ENCODE results near the gene THAP4. TPM values are rescaled to one million over a fixed set of nuclear protein-coding genes. Genes with fewer than 3 reads are reported as not detected.

THAP4 gene
- total and polyA plus RNA-seq, 2 of the 13 experiments (the other 11 are each of a cell fraction or from before 2014, with no cell fraction given): 59.7 to 75.7 TPM

GRCh38 chr2:241595600-241596140 lies 41.3 kb downstream of the THAP4 start (continued):
- TF ChIP-seq CHD4 (IDR thresholded peaks at IDR 0.05; ENCODE audit: borderline replicate concordance, low read length) (no peak), TFE3 (CRISPR knock-in tag; IDR thresholded peaks at IDR 0.05) (no peak), TFDP2 (CRISPR knock-in tag; IDR thresholded peaks at IDR 0.05) (no peak), XRCC5 (optimal IDR thresholded peaks at IDR 0.05; ENCODE audit: low read length) (peak; percentile 53), FOXO4 (CRISPR knock-in tag; conservative IDR thresholded peaks at IDR 0.05) (no peak), SNAPC5 (CRISPR knock-in tag; IDR thresholded peaks at IDR 0.05; ENCODE audit: borderline replicate concordance) (no peak), THAP9 (CRISPR knock-in tag; IDR thresholded peaks at IDR 0.05; ENCODE audit: borderline replicate concordance) (peak; percentile 42; the same call in 1 of the 2 replicates), DPF2 (CRISPR knock-in tag; IDR thresholded peaks at IDR 0.05; ENCODE audit: borderline replicate concordance, low read depth) (no peak), ZBTB39 (CRISPR knock-in tag; IDR thresholded peaks at IDR 0.05) (no peak), NRL (CRISPR knock-in tag; IDR thresholded peaks at IDR 0.05; ENCODE audit: borderline replicate concordance) (no peak), RCOR2 (CRISPR knock-in tag; IDR thresholded peaks at IDR 0.05) (no peak), ZGPAT (CRISPR knock-in tag; IDR thresholded peaks at IDR 0.05) (no peak), FOSL2 (CRISPR knock-in tag; IDR thresholded peaks at IDR 0.05) (no peak), CENPT (CRISPR knock-in tag; IDR thresholded peaks at IDR 0.05; ENCODE audit: low read depth) (no peak), ZNF253 (CRISPR knock-in tag; IDR thresholded peaks at IDR 0.05; ENCODE audit: borderline replicate concordance) (no peak), PLRG1 (conservative IDR thresholded peaks at IDR 0.05) (no peak)
